Spleen (tissue), 11 donors: ENCODE data around the gene ROMO1. TPM values are rescaled to one million over a fixed set of nuclear protein-coding genes. Genes with fewer than 3 reads are reported as not detected.
A peak's percentile ranks its signal among the peaks of the same experiment; 100 is the strongest.
"Not testable (repeated sequence)": the region's sequence is repeated elsewhere in the genome, so short reads cannot be mapped to it uniquely, and the experiment has no call there.

Experiments used
- DNase-seq: peaks from one replicate; pipeline ENCODE4 v3.0.0-alpha.2; 2020
- H3K27ac ChIP-seq, 8 donors: fragments of 200-600 bp; sonication (generic) in 7 of 8; 1 replicate in 4 of 8; 2 replicates in 4 of 8; pipeline versions ENCODE4 v1.5.0 to v1.8.0; 2016 to 2021; ENCODE audit warnings: inconsistent platforms in 4 of 8, mild to moderate bottlenecking in 4 of 8, moderate library complexity in 1 of 8
- H3K27me3 ChIP-seq, 7 donors: fragments of 200-600 bp; sonication (generic) in 6 of 7; replicated peaks in 1 of 7; 1 replicate in 4 of 7; 2 replicates in 3 of 7; pipeline versions ENCODE4 v1.5.0 to v1.8.0; 2016 to 2021; ENCODE audit warnings: inconsistent platforms in 3 of 7, mild to moderate bottlenecking in 1 of 7
- H3K36me3 ChIP-seq, 6 donors: fragments of 200-600 bp; sonication (generic) in 5 of 6; 1 replicate in 4 of 6; 2 replicates in 2 of 6; pipeline versions ENCODE4 v1.5.0 to v1.8.0; 2016 to 2021; ENCODE audit warnings: inconsistent platforms in 2 of 6
- H3K4me1 ChIP-seq, 6 donors: fragments of 200-600 bp; sonication (generic) in 5 of 6; 1 replicate in 3 of 6; 2 replicates in 3 of 6; pipeline versions ENCODE4 v1.5.0 to v1.8.0; 2016 to 2021; ENCODE audit warnings: inconsistent platforms in 3 of 6
- H3K4me3 ChIP-seq, 8 donors: fragments of 200-600 bp; sonication (generic) in 7 of 8; 1 replicate in 4 of 8; 2 replicates in 4 of 8; pipeline versions ENCODE4 v1.5.0 to v1.8.0; 2016 to 2021; ENCODE audit warnings: inconsistent platforms in 4 of 8, mild to moderate bottlenecking in 4 of 8, moderate library complexity in 2 of 8
- H3K9me3 ChIP-seq, 8 donors: fragments of 200-600 bp; sonication (generic) in 7 of 8; 1 replicate in 4 of 8; 2 replicates in 4 of 8; pipeline versions ENCODE4 v1.5.0 to v1.8.0; 2016 to 2021; ENCODE audit warnings: inconsistent platforms in 4 of 8
- POLR2A ChIP-seq, 3 donors: fragments of 450-650 bp; IDR thresholded peaks; one replicate each; pipeline ENCODE4 v1.5.1; 2017; ENCODE audit warnings: antibody characterized with exemption in 3 of 3, mild to moderate bottlenecking in 1 of 3
- POLR2AphosphoS5 ChIP-seq, 3 donors: sonication (generic); formaldehyde crosslinking; IDR thresholded peaks; one replicate each; pipeline ENCODE4 v1.5.1; 2017; ENCODE audit warnings: antibody characterized with exemption in 3 of 3
- WGBS, 5 donors: extraction: QIAGEN DNeasy Blood & Tissue Kit in 3 of 5; methylation state at CpG; one replicate each; pipeline versions ENCODE4 v1.1.5 to v1.1.7; 2013 to 2018; 5-methylcytosine and 5-hydroxymethylcytosine counted together
- intact Hi-C: fragments of 100-400 bp; cut with DNase I; formaldehyde crosslinking; loops from one replicate; pipeline ENCODE4 v1.15.0; 2023; ENCODE audit warnings: low total_unique reads
- polyA plus RNA-seq, 3 donors: library from polyadenylated mRNA; stranded (reverse); fragments of 200-250 nt; gene quantifications; one replicate each; pipeline ENCODE4 v1.2.1, GENCODE V29; 2013
- total RNA-seq, 7 donors: library from RNA; depleted of rRNA in 3 of 7; stranded (reverse); fragments of >200 nt in 3 of 7; fragmentation: NEBNext Ultra II Directional in 4 of 7; extraction: Animal tissue kit (Norgen Biotek cat#: 25700) in 4 of 7; gene quantifications; one replicate each; pipeline versions ENCODE4 v1.1.0 to v1.2.1, GENCODE V29; 2016 to 2021
- TF ChIP-seq, protein P1 (sequence below), 11 experiments: fragments of 200-600 bp in 7 of 11; fragments of 450-650 bp in 4 of 11; sonication (generic) in 4 of 11; IDR thresholded peaks in 8 of 11; conservative IDR thresholded peaks in 3 of 11; 1 replicate in 7 of 11; 2 replicates in 4 of 11; pipeline versions ENCODE4 v1.4.0 to v1.8.0; 2016 to 2021; ENCODE audit warnings: antibody characterized with exemption in 11 of 11, inconsistent platforms in 4 of 11, mild to moderate bottlenecking in 1 of 11
- donor health status: healthy with polysubstance abuse.
- donor health status: DM: no; HTN: no; CAD: no; lungs with moderate emphysema.
- donor health status: DM: no; HTN: no; CAD: no.
- donor health status: Bipolar disorder and iron deficiency.
- donor health status: healthy.
- donor health status: DM: no; HTN: no; CAD: no.
- donor health status: DM: yes; HTN: yes; CAD: no.

The ROMO1 gene
- total and polyA plus RNA-seq, 10 donors: 66.2 to 372 (median 118) TPM

DNA sequence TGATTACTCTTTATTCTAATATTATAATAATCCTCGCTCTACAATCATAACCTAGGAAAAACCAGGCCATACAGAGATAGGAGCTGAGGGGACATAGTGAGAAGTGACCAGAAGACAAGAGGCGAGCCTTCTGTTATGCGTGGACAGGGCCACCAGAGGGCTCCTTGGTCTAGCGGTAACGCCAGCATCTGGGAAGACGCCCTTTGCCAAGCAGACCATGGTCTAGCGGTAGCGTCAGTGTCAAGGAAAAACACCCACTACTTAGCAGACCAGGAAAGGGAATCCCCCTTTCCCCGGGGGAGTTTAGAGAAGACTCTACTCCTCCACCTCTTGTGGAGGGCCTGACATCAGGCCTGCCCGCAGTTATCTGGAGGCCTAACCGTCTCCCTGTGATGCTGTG is 12.3 kb upstream of the ROMO1 start:
- H3K27me3 ChIP-seq, H3K4me1 ChIP-seq, H3K4me3 ChIP-seq, H3K9me3 ChIP-seq, H3K27ac ChIP-seq, DNase-seq, intact Hi-C loops: not testable (repeated sequence)
- TF ChIP-seq, protein P1, sequence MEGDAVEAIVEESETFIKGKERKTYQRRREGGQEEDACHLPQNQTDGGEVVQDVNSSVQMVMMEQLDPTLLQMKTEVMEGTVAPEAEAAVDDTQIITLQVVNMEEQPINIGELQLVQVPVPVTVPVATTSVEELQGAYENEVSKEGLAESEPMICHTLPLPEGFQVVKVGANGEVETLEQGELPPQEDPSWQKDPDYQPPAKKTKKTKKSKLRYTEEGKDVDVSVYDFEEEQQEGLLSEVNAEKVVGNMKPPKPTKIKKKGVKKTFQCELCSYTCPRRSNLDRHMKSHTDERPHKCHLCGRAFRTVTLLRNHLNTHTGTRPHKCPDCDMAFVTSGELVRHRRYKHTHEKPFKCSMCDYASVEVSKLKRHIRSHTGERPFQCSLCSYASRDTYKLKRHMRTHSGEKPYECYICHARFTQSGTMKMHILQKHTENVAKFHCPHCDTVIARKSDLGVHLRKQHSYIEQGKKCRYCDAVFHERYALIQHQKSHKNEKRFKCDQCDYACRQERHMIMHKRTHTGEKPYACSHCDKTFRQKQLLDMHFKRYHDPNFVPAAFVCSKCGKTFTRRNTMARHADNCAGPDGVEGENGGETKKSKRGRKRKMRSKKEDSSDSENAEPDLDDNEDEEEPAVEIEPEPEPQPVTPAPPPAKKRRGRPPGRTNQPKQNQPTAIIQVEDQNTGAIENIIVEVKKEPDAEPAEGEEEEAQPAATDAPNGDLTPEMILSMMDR (IDR thresholded peaks at IDR 0.05 in 8 of 11, conservative IDR thresholded peaks at IDR 0.05 in 3 of 11): peak in 1 of 11 experiments; percentile 17
- H3K36me3 ChIP-seq: peaks cover 0 to 95% (median 46%) of the 10 kb centered on the region in 6 donors
- WGBS, 5 donors: 83 to 95% (median 93%) methylated on average over 11 of the region's 11 CpGs

DNA sequence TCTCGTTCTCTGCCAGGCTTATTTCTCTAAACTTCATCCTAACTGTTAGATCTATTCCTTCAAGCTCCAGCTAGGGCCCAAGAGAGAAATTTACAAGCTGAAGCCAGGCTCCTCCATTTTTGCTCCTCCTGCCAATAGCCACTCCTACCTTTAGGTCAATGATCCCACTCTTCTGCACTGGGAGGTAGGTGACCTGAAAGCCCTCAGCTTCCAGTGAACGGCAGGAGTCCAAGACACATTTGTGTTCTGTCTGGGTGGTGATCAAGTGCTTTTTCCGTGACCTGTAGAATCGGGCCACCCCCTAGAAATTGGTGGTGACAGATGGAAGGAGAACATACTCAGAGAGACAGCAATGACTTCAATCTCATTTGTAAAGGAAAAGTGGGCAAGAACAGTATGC is 8.9 kb upstream of the ROMO1 start:
- 80 to 93% (median 91%) methylated on average over 4 of the region's 4 CpGs for WGBS, 5 donors
- Histone ChIP-seq H3K9me3 (no peaks in the 10 kb centered on the region), H3K27ac (no peak overlapping the region), H3K4me3 (no peak overlapping the region), H3K36me3 (peaks cover 0 to 100% (median 68%) of the 10 kb centered on the region in 6 donors), H3K4me1 (no peaks in the 10 kb centered on the region), H3K27me3 (no peaks in the 10 kb centered on the region)
- TF ChIP-seq POLR2A (IDR thresholded peaks at IDR 0.05) (no peak), POLR2AphosphoS5 (IDR thresholded peaks at IDR 0.05) (no peak)
- TF ChIP-seq, protein P1 (IDR thresholded peaks at IDR 0.05 in 8 of 11, conservative IDR thresholded peaks at IDR 0.05 in 3 of 11): no peak
- intact Hi-C loops: no loop called here
- no peak for DNase-seq

DNA sequence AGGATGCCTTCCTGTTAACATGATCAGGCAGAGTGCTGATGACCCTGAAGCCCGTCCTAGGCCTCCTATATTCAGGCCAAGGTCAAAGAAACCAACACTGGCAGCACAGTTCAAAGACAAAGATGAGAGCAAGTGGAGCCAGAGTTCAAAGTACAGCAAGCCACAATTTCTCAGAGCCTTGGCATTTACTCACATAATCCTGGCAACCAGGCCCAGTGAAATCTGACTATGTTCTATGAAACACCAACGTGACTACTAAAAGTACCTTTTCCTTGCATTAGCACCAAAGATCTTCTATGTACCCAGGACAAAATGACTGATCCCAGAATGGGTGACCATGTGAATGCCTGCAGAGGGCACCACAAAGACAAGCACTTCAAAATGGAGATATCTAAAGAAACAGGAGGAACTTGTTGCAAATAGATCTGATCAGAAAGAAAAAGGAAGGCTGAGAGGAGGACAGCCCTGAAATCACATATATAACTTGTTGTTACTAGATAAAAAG is 3.9 kb upstream of the ROMO1 start:
- intact Hi-C loops: no loop called here
- Histone ChIP-seq H3K4me3 (no peak overlapping the region), H3K27ac (no peak overlapping the region), H3K4me1 (peaks cover 12 to 37% (median 24%) of the 10 kb centered on the region in 6 donors), H3K9me3 (no peaks in the 10 kb centered on the region), H3K27me3 (no peaks in the 10 kb centered on the region), H3K36me3 (peaks cover 0 to 70% (median 35%) of the 10 kb centered on the region in 6 donors)
- no peak for DNase-seq
- 75 to 85% (median 81%) methylated on average over 2 of the region's 2 CpGs for WGBS, 5 donors
- TF ChIP-seq, protein P1 (IDR thresholded peaks at IDR 0.05 in 8 of 11, conservative IDR thresholded peaks at IDR 0.05 in 3 of 11): no peak
- TF ChIP-seq POLR2A (IDR thresholded peaks at IDR 0.05): no peak
- no peak for TF ChIP-seq POLR2AphosphoS5 (IDR thresholded peaks at IDR 0.05)

DNA sequence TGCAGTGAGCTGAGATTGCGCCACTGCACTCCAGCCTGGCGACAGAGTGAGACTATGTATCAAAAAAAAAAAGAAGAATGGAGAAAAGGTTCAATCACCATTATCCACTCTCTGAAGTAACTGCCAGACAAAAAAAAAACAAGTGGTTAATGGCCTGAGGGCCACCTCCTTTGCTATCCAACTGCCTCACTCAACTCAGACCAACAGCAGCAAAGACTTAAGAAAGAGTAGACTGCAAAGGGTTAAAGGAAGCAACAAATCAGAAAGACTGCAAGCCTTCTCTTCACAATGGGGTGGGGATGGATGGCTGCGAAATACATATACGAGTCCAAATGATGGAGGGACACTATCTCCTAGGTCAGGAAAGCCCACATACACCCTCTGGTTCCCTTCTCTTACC is 3.2 kb upstream of the ROMO1 start:
- TF ChIP-seq POLR2AphosphoS5 (IDR thresholded peaks at IDR 0.05) (no peak), POLR2A (IDR thresholded peaks at IDR 0.05) (no peak)
- TF ChIP-seq, protein P1 (IDR thresholded peaks at IDR 0.05 in 8 of 11, conservative IDR thresholded peaks at IDR 0.05 in 3 of 11): no peak
- intact Hi-C loops: no loop called here
- H3K27me3 ChIP-seq: no peaks in the 10 kb centered on the region
- H3K27ac ChIP-seq: no peak overlapping the region
- H3K4me3 ChIP-seq: no peak overlapping the region
- H3K4me1 ChIP-seq: peaks cover 12 to 44% (median 31%) of the 10 kb centered on the region in 6 donors
- 79 to 96% (median 81%) methylated on average over 4 of the region's 4 CpGs for WGBS, 5 donors
- peaks cover 0 to 67% (median 32%) of the 10 kb centered on the region in 6 donors for H3K36me3 ChIP-seq
- H3K9me3 ChIP-seq: no peaks in the 10 kb centered on the region
- DNase-seq: no peak
